Liver (tissue), 9 donors: ENCODE measurements around the gene MAGI1. TPM values are rescaled to one million over a fixed set of nuclear protein-coding genes. Genes with fewer than 3 reads are reported as not detected.

Experiments used
- DNase-seq: peaks from one replicate; pipeline ENCODE4 v3.0.0-alpha.2; 2017; ENCODE audit warnings: low spot score
- H3K27ac ChIP-seq, 2 donors: one replicate each; pipeline ENCODE4 v1.7.0; 2013; ENCODE audit warnings: inconsistent platforms in 2 of 2, low read length in 2 of 2, control low read depth in 1 of 2, low read depth in 1 of 2, mild to moderate bottlenecking in 1 of 2
- H3K27me3 ChIP-seq, 4 donors: one replicate each; pipeline versions ENCODE4 v1.6.1 to v1.7.0; 2013; ENCODE audit warnings: low read length in 3 of 4, inconsistent platforms in 1 of 4, mild to moderate bottlenecking in 1 of 4, moderate library complexity in 1 of 4; ENCODE audit not compliant: control insufficient read depth in 4 of 4, insufficient read depth in 4 of 4
- H3K36me3 ChIP-seq, 4 donors: one replicate each; pipeline versions ENCODE4 v1.6.1 to v1.7.0; 2013; ENCODE audit warnings: low read length in 3 of 4, mild to moderate bottlenecking in 3 of 4, low read depth in 1 of 4, moderate library complexity in 1 of 4; ENCODE audit not compliant: control insufficient read depth in 4 of 4, insufficient read depth in 3 of 4
- H3K4me1 ChIP-seq, 4 donors: one replicate each; pipeline versions ENCODE4 v1.6.1 to v1.7.0; 2013; ENCODE audit warnings: low read length in 3 of 4, mild to moderate bottlenecking in 3 of 4, moderate library complexity in 1 of 4; ENCODE audit not compliant: control insufficient read depth in 4 of 4, insufficient read depth in 4 of 4
- H3K4me3 ChIP-seq, 3 donors: one replicate each; pipeline versions ENCODE4 v1.6.1 to v1.7.0; 2013; ENCODE audit warnings: low read length in 3 of 3, control low read depth in 1 of 3, low read depth in 1 of 3, mild to moderate bottlenecking in 1 of 3
- H3K9ac ChIP-seq, 2 donors: one replicate each; pipeline ENCODE4 v1.7.0; 2013; ENCODE audit warnings: low read length in 2 of 2, mild to moderate bottlenecking in 2 of 2, moderate library complexity in 2 of 2, control low read depth in 1 of 2, low read depth in 1 of 2
- H3K9me3 ChIP-seq, 4 donors: one replicate each; pipeline versions ENCODE4 v1.6.1 to v1.7.0; 2013; ENCODE audit warnings: low read length in 3 of 4; ENCODE audit not compliant: control insufficient read depth in 4 of 4
- CTCF ChIP-seq: fragments of 150-350 bp; IDR thresholded peaks from 2 replicates; pipeline ENCODE4 v1.5.1; 2017; ENCODE audit warnings: improper control_type of control experiment, low read depth, low read length; ENCODE audit not compliant: missing input control
- EGR1 ChIP-seq, 2 donors: IDR thresholded peaks; 2 replicates each; pipeline ENCODE4 v1.6.1; 2016 to 2018; ENCODE audit warnings: antibody characterized with exemption in 2 of 2, low read depth in 2 of 2
- FOXA2 ChIP-seq: IDR thresholded peaks from 2 replicates; pipeline ENCODE4 v1.6.1; 2016; ENCODE audit warnings: antibody characterized with exemption
- GABPA ChIP-seq, 2 donors: IDR thresholded peaks in 1 of 2; conservative IDR thresholded peaks in 1 of 2; 2 replicates each; pipeline ENCODE4 v1.6.1; 2016; ENCODE audit warnings: antibody characterized with exemption in 2 of 2, mild to moderate bottlenecking in 1 of 2, moderate library complexity in 1 of 2
- HNF4A ChIP-seq, 2 donors: conservative IDR thresholded peaks; 2 replicates each; pipeline ENCODE4 v1.6.1; 2016; ENCODE audit warnings: antibody characterized with exemption in 2 of 2, mild to moderate bottlenecking in 2 of 2
- JUND ChIP-seq, 2 donors: IDR thresholded peaks; 2 replicates each; pipeline ENCODE4 v1.6.1; 2016; ENCODE audit warnings: antibody characterized with exemption in 2 of 2
- MAX ChIP-seq: IDR thresholded peaks from 2 replicates; pipeline ENCODE4 v1.6.1; 2016; ENCODE audit warnings: antibody characterized with exemption
- NR2F2 ChIP-seq: IDR thresholded peaks from 2 replicates; pipeline ENCODE4 v1.6.1; 2016; ENCODE audit warnings: antibody characterized with exemption
- RAD21 ChIP-seq, 2 donors: IDR thresholded peaks; 2 replicates each; pipeline ENCODE4 v1.6.1; 2016; ENCODE audit warnings: antibody characterized with exemption in 2 of 2, mild to moderate bottlenecking in 2 of 2
- REST ChIP-seq: IDR thresholded peaks from 2 replicates; pipeline ENCODE4 v1.6.1; 2016; ENCODE audit warnings: antibody characterized with exemption, mild to moderate bottlenecking
- RXRA ChIP-seq, 2 donors: IDR thresholded peaks; 2 replicates each; pipeline ENCODE4 v1.6.1; 2017 to 2018; ENCODE audit warnings: antibody characterized with exemption in 2 of 2, mild to moderate bottlenecking in 1 of 2
- SP1 ChIP-seq: IDR thresholded peaks from 2 replicates; pipeline ENCODE4 v1.6.1; 2018; ENCODE audit warnings: antibody characterized with exemption, mild to moderate bottlenecking
- TAF1 ChIP-seq: conservative IDR thresholded peaks from 2 replicates; pipeline ENCODE4 v1.6.1; 2016; ENCODE audit warnings: antibody characterized with exemption, mild to moderate bottlenecking
- YY1 ChIP-seq: IDR thresholded peaks from 2 replicates; pipeline ENCODE4 v1.6.1; 2016; ENCODE audit warnings: antibody characterized with exemption, mild to moderate bottlenecking
- WGBS: extraction: QIAGEN DNeasy Blood & Tissue Kit; methylation state at CpG from one replicate; pipeline ENCODE4 v1.1.7; 2013; 5-methylcytosine and 5-hydroxymethylcytosine counted together
- polyA plus RNA-seq, 2 donors: library from polyadenylated mRNA; stranded (reverse) in 1 of 2; unstranded in 1 of 2; fragments of 200-250 nt in 1 of 2; fragments of >200 nt in 1 of 2; fragmentation: Nextera tagmentation in 1 of 2; extraction: Ambion mirVana in 1 of 2; gene quantifications; one replicate each; pipeline versions ENCODE4 v1.2.1 to v1.2.3, GENCODE V29; 2013 to 2015
- total RNA-seq, 2 donors: library from RNA; depleted of rRNA; stranded (reverse); fragments of >200 nt; gene quantifications; one replicate each; pipeline ENCODE4 v1.2.3, GENCODE V29; 2014
- TF ChIP-seq, protein P1 (sequence below): IDR thresholded peaks from 2 replicates; pipeline ENCODE4 v1.6.1; 2016; ENCODE audit warnings: antibody characterized with exemption
- donor health status: healthy.
- donor health status: healthy.
- donor health status: healthy.
- donor health status: healthy.
- donor health status: healthy.

Gene MAGI1
- total and polyA plus RNA-seq, 4 donors, result 9.6 to 68.8 (median 14.0) TPM

DNA sequence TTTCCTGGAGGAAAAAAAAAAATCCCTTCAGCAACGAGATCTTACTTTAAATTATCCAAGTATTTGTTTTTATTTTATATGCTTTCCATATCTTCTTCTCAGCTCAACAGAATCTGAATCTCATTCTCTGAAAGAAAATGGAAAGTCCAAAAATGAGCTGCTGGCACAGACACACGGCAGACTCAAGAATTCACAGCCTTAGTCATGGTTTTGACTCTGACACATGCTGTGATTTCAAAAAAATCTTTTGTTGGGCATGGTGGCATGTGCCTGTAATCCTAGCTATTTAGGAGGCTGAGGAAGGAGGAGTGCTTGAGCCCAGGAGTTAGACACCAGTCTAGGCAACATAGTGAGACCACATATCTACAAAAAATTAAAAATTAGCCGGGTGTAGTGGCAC is 565.0 kb downstream of the MAGI1 start:
- Histone ChIP-seq H3K4me3 (no peak overlapping the region), H3K9me3 (no peaks in the 10 kb centered on the region), H3K4me1 (peaks cover 0 to 2% (median 0%) of the 10 kb centered on the region in 4 donors), H3K36me3 (no peaks in the 10 kb centered on the region), H3K27me3 (no peaks in the 10 kb centered on the region), H3K27ac (no peak overlapping the region), H3K9ac (no peak overlapping the region)
- DNase-seq, result no peak
- WGBS, result 85% methylated on average over 3 of the region's 3 CpGs
- TF ChIP-seq TAF1 (no peak), YY1 (no peak), RAD21 (IDR thresholded peaks at IDR 0.05) (no peak), CTCF (no peak), MAX (no peak), RXRA (IDR thresholded peaks at IDR 0.05) (no peak)

DNA sequence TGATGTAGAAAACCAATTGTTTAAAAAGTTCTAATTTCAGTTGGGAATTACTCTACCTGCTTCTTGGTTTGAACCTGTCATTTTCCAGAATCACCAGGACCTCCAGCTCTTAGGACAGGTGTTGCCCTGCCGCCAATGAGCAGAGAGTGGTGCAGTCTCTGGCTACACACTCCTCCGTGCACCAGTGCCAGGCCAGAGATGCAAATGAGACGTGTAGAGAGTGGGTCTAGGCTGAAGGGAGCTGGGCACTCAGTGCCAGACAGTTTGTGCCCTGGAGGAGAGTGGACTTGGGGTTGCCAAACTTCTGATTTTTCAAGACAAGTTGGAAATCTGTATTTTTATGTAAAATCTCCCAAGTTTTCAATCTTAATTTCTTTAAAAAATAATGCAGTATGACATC is 566.2 kb downstream of the MAGI1 start:
- WGBS, result 89% methylated on average over 3 of the region's 3 CpGs
- peaks cover 0 to 2% (median 0%) of the 10 kb centered on the region in 4 donors for H3K4me1 ChIP-seq
- TF ChIP-seq FOXA2 (no peak), SP1 (no peak), GABPA (IDR thresholded peaks at IDR 0.05 in 1 of 2, conservative IDR thresholded peaks at IDR 0.05 in 1 of 2) (no peak), RXRA (IDR thresholded peaks at IDR 0.05) (no peak), YY1 (no peak), MAX (no peak), JUND (IDR thresholded peaks at IDR 0.05) (no peak), HNF4A (conservative IDR thresholded peaks at IDR 0.05) (no peak), NR2F2 (no peak)
- TF ChIP-seq, protein P1, sequence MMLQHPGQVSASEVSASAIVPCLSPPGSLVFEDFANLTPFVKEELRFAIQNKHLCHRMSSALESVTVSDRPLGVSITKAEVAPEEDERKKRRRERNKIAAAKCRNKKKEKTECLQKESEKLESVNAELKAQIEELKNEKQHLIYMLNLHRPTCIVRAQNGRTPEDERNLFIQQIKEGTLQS, result no peak
- no peak overlapping the region for H3K27ac ChIP-seq
- no peak for DNase-seq
- no peaks in the 10 kb centered on the region for H3K27me3 ChIP-seq
- no peak overlapping the region for H3K9ac ChIP-seq
- no peaks in the 10 kb centered on the region for H3K36me3 ChIP-seq
- H3K9me3 ChIP-seq, result no peaks in the 10 kb centered on the region
- no peak overlapping the region for H3K4me3 ChIP-seq

- H3K27ac ChIP-seq, result no peak overlapping the region
- WGBS, result 94% methylated on average over 5 of the region's 5 CpGs
- H3K4me3 ChIP-seq, result no peak overlapping the region
- H3K4me1 ChIP-seq, result no peaks in the 10 kb centered on the region
- H3K9ac ChIP-seq, result no peak overlapping the region
- no peak for DNase-seq
- no peaks in the 10 kb centered on the region for H3K27me3 ChIP-seq
- H3K9me3 ChIP-seq, result no peaks in the 10 kb centered on the region
- no peaks in the 10 kb centered on the region for H3K36me3 ChIP-seq
- TF ChIP-seq TAF1, result no peak
- no peak for TF ChIP-seq YY1
- TF ChIP-seq NR2F2, result no peak
- TF ChIP-seq CTCF, result no peak
- no peak for TF ChIP-seq SP1
- TF ChIP-seq RXRA (IDR thresholded peaks at IDR 0.05), result no peak
- no peak for TF ChIP-seq GABPA (IDR thresholded peaks at IDR 0.05 in 1 of 2, conservative IDR thresholded peaks at IDR 0.05 in 1 of 2)
- TF ChIP-seq EGR1 (IDR thresholded peaks at IDR 0.05; ENCODE audit: low read depth in 2 of 2), result no peak
- TF ChIP-seq JUND (IDR thresholded peaks at IDR 0.05), result no peak
- TF ChIP-seq, protein P1, result no peak
- TF ChIP-seq REST, result no peak
- TF ChIP-seq FOXA2, result no peak
Measured at GRCh38 chr3:65466300-65466988, 572.3 kb downstream of the MAGI1 start.
